Body of pancreas (tissue), 4 donors: Measurements from ENCODE around the gene SPRED2. TPM values are rescaled to one million over a fixed set of nuclear protein-coding genes. Genes with fewer than 3 reads are reported as not detected.

Experiments used
- ATAC-seq: fragments of 150-250 bp; one replicate; pipeline ENCODE4 v1.9.1; 2016
- DNase-seq, 4 donors: peaks; one replicate each; pipeline ENCODE4 v3.0.0-alpha.2; 2019
- H3K27ac ChIP-seq, 4 donors: fragments of 200-600 bp; sonication (generic); 1 replicate in 3 of 4; 2 replicates in 1 of 4; pipeline versions ENCODE4 v1.5.1 to v1.6.1; 2016 to 2019; ENCODE audit warnings: mild to moderate bottlenecking in 1 of 4, mixed read lengths in 1 of 4, moderate library complexity in 1 of 4
- H3K27me3 ChIP-seq, 2 donors: fragments of 200-600 bp; sonication (generic); one replicate each; pipeline ENCODE4 v1.6.0; 2016; ENCODE audit warnings: mild to moderate bottlenecking in 1 of 2
- H3K36me3 ChIP-seq, 2 donors: fragments of 200-600 bp; sonication (generic); replicated peaks in 1 of 2; 2 replicates each; pipeline ENCODE4 v1.5.1; 2016; ENCODE audit warnings: low read depth in 2 of 2; ENCODE audit not compliant: insufficient read depth in 1 of 2
- H3K4me1 ChIP-seq: fragments of 200-600 bp; sonication (generic); one replicate; pipeline ENCODE4 v1.6.0; 2016
- H3K4me3 ChIP-seq, 2 donors: fragments of 200-600 bp; sonication (generic); 1 replicate in 1 of 2; 2 replicates in 1 of 2; pipeline ENCODE4 v1.5.1; 2016 to 2019
- H3K9me3 ChIP-seq, 3 donors: fragments of 200-600 bp; sonication (generic); 1 replicate in 2 of 3; 2 replicates in 1 of 3; pipeline ENCODE4 v1.5.1; 2016
- POLR2A ChIP-seq, 3 donors: fragments of 450-650 bp; IDR thresholded peaks; one replicate each; pipeline ENCODE4 v1.6.1; 2016; ENCODE audit warnings: antibody characterized with exemption in 3 of 3, mild to moderate bottlenecking in 2 of 3
- WGBS, 2 donors: methylation state at CpG; one replicate each; pipeline ENCODE4 v1.1.5; 2017; 5-methylcytosine and 5-hydroxymethylcytosine counted together
- intact Hi-C: fragments of 100-400 bp; cut with DNase I; formaldehyde crosslinking; loops from one replicate; pipeline ENCODE4 v1.15.1; 2023
- total RNA-seq, 2 donors: library from RNA; depleted of rRNA; stranded (reverse); fragments of >200 nt; gene quantifications; one replicate each; pipeline ENCODE4 v1.1.0, GENCODE V29; 2016
- TF ChIP-seq, protein P1 (sequence below), 7 experiments: fragments of 450-650 bp in 4 of 7; fragments of 200-600 bp in 3 of 7; sonication (generic) in 3 of 7; IDR thresholded peaks; one replicate each; pipeline ENCODE4 v1.5.1; 2016 to 2019; ENCODE audit warnings: antibody characterized with exemption in 7 of 7

Gene SPRED2
- total RNA-seq, 2 donors from 2014 or later = 16.1 to 16.2 TPM

DNA sequence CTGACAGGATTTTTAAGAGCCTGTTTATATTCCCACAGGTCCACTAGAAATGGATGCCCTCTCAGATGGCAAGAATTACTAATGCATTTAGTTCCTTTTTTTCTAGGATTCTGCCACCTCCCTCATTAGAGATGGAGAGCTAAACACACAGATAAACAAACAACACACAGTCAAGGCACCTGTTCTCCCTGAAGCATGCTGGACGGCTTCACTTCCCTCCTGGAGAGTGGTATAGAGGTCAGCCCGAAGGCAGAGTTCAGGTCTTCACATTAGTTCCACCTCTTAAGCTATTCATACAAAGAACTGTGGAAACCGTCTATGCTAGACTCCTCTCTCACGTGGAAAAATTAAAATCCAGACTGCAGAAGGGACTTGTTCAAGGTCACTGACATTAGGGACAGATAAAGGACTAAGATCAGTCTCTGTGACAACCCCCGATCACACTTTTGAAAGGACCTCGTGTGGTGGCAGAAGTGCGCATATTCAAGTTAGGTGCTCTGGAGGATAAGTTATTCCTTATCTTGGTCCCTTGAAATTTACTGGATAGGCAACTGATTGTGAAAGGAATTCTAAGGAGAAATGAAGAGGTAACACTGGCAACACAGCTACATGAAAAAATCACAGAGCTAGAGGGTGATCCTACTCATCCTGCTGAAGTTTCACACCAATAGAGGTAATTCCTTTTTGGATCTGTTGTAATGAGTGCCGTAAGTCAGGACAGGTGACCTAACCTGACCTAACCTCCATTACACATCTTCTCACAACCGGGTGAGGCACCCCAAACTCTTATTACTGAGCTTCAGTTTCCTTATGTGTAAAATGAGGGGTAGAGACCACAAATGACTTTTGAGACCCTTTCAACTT, 75.1 kb downstream of the SPRED2 start:
- no peak for TF ChIP-seq POLR2A (IDR thresholded peaks at IDR 0.05)
- TF ChIP-seq, protein P1, sequence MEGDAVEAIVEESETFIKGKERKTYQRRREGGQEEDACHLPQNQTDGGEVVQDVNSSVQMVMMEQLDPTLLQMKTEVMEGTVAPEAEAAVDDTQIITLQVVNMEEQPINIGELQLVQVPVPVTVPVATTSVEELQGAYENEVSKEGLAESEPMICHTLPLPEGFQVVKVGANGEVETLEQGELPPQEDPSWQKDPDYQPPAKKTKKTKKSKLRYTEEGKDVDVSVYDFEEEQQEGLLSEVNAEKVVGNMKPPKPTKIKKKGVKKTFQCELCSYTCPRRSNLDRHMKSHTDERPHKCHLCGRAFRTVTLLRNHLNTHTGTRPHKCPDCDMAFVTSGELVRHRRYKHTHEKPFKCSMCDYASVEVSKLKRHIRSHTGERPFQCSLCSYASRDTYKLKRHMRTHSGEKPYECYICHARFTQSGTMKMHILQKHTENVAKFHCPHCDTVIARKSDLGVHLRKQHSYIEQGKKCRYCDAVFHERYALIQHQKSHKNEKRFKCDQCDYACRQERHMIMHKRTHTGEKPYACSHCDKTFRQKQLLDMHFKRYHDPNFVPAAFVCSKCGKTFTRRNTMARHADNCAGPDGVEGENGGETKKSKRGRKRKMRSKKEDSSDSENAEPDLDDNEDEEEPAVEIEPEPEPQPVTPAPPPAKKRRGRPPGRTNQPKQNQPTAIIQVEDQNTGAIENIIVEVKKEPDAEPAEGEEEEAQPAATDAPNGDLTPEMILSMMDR (IDR thresholded peaks at IDR 0.05) = no peak

DNA sequence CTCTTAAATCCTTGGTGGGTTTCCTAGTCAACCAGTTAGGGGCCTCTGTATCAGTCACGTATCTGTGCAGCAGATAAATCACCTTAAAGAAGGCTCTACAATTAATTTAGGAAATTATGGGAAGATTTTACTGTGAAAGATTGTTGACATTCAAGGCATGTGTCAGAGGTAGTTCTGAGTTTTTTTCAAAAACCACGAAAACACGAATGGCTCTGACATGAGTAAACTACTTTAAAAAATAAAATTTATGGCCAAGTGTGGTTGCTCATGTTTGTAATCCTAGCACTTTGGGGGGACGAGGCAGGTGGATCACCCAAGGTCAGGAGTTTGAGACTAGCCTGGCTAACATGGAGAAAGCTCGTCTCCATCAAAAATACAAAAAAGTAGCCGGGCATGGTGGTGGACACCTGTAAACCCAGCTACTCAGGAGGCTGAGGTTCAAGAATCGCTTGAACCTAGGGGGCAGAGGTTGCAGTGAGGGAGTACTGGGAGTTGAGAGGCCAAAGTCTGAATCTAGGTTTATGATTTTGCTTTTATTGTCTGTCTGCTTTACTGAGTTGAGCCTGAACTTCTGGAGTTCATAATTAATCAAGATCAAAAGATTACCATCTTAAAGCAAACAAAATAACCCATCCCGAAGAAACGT, 77.1 kb downstream of the SPRED2 start:
- intact Hi-C loops = no loop called here
- TF ChIP-seq POLR2A (IDR thresholded peaks at IDR 0.05) = no peak
- TF ChIP-seq, protein P1 (IDR thresholded peaks at IDR 0.05) = no peak
- Histone ChIP-seq H3K9me3 (no peaks in the 10 kb centered on the region), H3K27me3 (no peaks in the 10 kb centered on the region), H3K27ac (no peak overlapping the region), H3K4me3 (no peak overlapping the region), H3K4me1 (peaks cover 28% of the 10 kb centered on the region), H3K36me3 (no peaks in the 10 kb centered on the region)
- DNase-seq = no peak
- WGBS, 2 donors = 79 to 85% methylated on average over 9 of the region's 9 CpGs
- no peak for ATAC-seq

More for the DNA sequence above, 75.1 kb downstream of the SPRED2 start:
- Histone ChIP-seq H3K4me1 (peaks cover 22% of the 10 kb centered on the region), H3K36me3 (no peaks in the 10 kb centered on the region), H3K27ac (no peak overlapping the region), H3K9me3 (no peaks in the 10 kb centered on the region), H3K4me3 (no peak overlapping the region), H3K27me3 (no peaks in the 10 kb centered on the region)
- no peak for ATAC-seq
- 54 to 65% methylated on average over 9 of the region's 9 CpGs for WGBS, 2 donors
- no peak for DNase-seq
- intact Hi-C loops = no loop called here

GRCh38 chr2:65354773-65355172, 77.6 kb downstream of the SPRED2 start:
- no peak for DNase-seq
- H3K36me3 ChIP-seq = no peaks in the 10 kb centered on the region
- WGBS, 2 donors = 95 to 96% methylated on average over 3 of the region's 3 CpGs
- ATAC-seq = no peak
- H3K4me1 ChIP-seq = peaks cover 28% of the 10 kb centered on the region
- no peaks in the 10 kb centered on the region for H3K9me3 ChIP-seq
- no peaks in the 10 kb centered on the region for H3K27me3 ChIP-seq
- no peak overlapping the region for H3K27ac ChIP-seq
- no peak overlapping the region for H3K4me3 ChIP-seq
- TF ChIP-seq, protein P1 (IDR thresholded peaks at IDR 0.05) = no peak
- no peak for TF ChIP-seq POLR2A (IDR thresholded peaks at IDR 0.05)
- intact Hi-C loops = no loop called here

DNA sequence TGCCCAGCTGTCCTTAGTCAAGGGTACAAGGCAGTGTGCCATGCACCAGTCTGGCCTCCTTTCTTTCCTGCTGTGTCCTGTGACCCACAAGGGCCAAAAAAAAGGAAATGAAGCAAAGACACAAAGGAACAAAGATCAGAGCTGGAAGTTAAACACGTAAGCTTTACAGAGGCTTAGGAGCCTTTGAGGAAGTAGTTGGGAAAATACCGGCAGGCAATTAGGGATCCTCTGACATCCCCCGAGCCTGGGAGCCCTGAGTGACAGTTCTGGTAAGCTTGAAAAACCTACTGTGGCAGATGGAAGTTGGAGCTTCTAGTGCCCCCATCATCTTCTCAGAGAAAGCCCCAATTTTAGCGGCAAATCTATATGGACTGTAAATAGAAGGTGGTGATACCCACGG, 78.5 kb downstream of the SPRED2 start:
- TF ChIP-seq, protein P1 (IDR thresholded peaks at IDR 0.05) = no peak
- no peak for TF ChIP-seq POLR2A (IDR thresholded peaks at IDR 0.05)
- WGBS, 2 donors = 74 to 80% methylated on average over 5 of the region's 5 CpGs
- Histone ChIP-seq H3K27ac (no peak overlapping the region), H3K4me3 (no peak overlapping the region), H3K27me3 (no peaks in the 10 kb centered on the region), H3K36me3 (no peaks in the 10 kb centered on the region), H3K9me3 (no peaks in the 10 kb centered on the region), H3K4me1 (peaks cover 21% of the 10 kb centered on the region)
- intact Hi-C loops = no loop called here
- no peak for ATAC-seq
- DNase-seq = no peak
